ENCODE data around the gene PHYH.
"Not testable (repeated sequence)": the region's sequence is repeated elsewhere in the genome, so short reads cannot be mapped to it uniquely, and the experiment has no call there.

Gene PHYH

DNA sequence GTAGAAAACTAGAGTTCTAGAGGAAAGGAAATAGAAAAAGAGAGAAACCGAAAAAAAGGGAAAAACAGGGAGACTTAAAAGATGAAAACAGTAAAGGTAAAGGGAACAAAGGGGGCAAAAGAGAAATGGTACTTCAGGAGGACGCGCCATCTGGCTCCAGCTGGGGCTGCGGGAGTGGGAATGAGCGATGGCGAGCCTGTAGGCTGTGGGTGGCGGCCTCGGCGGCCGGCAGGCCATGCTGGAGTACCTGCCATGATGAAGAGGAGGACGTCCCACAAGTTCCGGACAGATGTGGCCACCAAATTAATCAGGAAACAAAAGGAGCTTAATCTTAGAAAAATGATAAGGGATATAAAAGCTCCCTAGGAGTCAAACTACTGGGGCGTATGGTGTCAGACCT, 21.7 kb upstream of the PHYH start:
- no peak for DNase-seq

GRCh38 chr10:13319166-13319565, 19.3 kb upstream of the PHYH start:
- no peak for DNase-seq

DNA sequence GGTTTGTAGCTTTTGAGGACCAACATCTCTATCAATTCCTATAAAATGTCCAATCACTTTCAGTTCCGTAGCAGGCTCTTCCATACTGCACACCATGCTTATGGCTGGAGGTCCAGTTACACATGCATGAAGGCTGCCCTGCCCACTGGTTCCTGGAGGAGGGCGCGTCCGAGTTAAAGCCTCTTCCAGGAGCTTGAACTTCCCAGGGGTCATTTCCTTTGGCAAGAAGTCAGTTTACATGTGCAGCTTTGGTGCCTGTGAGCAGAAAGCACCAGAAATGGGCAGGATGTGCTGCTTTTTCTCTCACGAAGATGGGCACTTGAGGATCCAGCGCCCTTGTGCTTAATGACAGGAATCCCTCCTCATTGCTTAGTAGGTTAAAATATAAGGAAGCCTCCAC, 17.6 kb upstream of the PHYH start:
- DNase-seq, result no peak

DNA sequence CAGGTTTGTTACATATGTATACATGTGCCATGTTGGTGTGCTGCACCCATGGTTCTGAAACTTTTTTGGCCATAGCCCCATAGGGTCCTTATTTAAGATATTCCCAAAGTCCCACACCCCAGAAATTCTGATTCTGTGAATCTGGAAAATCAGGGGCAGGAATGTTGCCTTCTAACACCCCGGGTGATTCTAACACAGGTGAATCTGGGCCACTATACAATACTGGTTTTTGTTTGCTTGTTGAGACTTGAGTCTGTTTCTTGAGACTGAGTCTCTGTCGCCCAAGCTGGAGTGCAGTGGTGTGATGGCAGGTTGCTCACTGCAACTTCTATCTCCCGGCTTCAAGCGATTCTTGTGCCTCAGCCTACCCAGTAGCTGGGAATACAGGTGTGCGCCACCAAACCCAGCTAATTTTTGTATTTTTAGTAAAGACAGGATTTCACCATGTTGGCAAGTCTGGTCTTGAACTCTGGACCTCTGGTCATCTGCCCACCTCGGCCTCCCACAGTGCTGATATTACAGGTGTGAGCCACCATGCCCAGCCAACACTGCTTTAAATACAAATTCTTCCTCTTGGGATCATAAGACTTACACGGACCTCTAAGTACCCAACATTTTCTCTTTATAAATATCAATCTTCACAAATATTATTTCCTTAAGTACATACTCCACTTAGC, 16.9 kb upstream of the PHYH start:
- no peak for DNase-seq

DNA sequence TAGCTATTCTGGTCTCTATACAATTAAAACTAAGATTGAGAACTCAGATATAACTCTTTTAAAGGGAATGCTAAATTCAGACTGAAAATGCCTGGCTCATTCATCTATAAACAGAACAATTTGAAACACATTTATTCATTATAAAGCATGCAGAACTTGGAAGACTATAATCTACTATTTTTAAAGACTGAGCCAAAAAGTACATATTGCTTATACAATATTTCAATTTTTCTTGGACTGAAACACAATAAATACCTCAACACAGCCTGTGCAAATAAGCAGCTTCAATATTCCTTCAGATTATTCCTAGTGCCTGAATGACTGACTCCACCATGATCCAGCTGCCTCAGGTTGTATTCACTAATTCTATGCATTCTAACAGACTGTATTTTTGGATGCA, 15.5 kb upstream of the PHYH start:
- DNase-seq, result no peak

DNA sequence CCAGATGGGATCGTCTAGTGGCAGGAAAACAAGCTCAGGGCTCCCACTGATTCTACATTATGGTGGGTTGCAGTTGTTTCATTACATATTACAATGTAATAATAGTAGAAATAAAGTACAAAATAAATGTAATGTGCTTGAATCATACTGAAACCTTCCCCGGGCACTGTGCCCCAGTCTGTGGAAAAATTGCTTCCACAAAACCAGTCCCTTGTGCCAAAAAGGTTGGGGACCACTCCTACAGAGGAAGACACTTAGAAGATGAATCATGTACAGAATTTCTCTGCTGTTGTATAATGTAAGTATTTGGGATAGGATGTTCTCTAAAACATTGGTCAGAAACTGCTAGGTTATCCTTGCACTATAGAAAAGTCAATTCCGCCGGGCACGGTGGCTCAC, 11.3 kb upstream of the PHYH start:
- no peak for DNase-seq

- DNase-seq, result no peak
Observed at GRCh38 chr10:13310518-13311176, 10.8 kb upstream of the PHYH start.

- no peak for DNase-seq
Observed at GRCh38 chr10:13309792-13310191, 9.9 kb upstream of the PHYH start.

- DNase-seq, result no peak
Observed at GRCh38 chr10:13308096-13308495, 8.2 kb upstream of the PHYH start.

- no peak for DNase-seq
Observed at GRCh38 chr10:13306103-13306502, 6.2 kb upstream of the PHYH start.

- DNase-seq, result no peak
Observed at GRCh38 chr10:13302821-13303555, 3.1 kb upstream of the PHYH start.

- DNase-seq, result no peak
Observed at GRCh38 chr10:13298748-13299436, 972 bp downstream of the PHYH start.

DNA sequence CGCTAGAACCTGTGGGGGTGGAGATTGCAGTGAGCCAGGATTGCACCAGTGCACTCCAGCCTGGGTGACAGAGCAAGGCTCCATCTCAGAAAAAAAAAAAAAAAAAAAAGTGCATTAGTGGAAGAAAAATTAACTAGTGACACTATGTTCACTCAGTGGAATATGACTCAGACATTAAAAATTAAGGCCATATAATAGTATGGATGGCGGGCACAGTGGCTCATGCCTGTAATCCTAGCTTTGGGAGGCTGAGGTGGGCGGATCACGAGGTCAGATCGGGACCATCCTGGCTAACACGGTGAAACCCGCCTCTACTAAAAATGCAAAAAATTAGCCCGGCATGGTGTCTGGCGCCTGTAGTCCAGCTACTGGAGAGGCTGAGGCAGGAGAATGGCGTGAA, 3.4 kb downstream of the PHYH start:
- no peak for DNase-seq

DNA sequence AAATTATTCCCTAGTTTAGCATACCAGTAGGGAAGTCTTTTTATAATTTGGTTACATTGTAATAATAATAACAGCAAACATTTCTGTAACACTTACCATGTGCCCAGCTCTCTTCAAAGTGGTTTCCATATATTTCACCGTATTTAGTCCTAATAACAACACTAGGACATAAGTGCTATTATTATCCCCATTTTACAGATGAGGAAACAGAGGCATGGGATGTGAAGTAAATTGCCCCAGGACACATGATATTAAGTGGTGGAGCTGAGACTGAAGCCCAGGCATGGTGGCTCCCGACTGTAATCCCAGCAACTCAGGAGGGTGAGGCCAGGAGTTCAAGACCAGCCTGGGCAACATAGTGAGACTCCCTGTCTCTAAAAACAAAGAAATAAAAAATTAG, 5.1 kb downstream of the PHYH start:
- no peak for DNase-seq

GRCh38 chr10:13291821-13292773, 7.8 kb downstream of the PHYH start:
- no peak for DNase-seq

DNA sequence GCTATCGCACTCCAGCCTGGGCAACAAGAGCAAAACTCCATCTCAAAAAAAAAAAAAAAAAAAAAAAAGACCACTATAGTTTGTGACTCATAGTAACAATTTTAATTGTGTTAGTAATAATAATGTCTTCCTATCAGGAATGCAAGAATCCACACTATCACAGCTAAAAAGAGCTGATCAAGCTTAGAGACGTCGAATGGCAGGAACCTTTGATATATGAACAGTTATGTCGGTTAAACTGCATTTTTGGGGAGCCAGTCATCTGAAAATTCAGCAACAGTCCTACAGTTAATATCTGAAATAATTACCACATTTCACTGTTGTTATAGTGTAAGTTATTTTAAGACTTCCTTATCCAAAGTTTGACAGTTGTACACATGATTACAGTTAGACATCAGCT, 8.8 kb downstream of the PHYH start:
- peak; percentile 21 for DNase-seq

- no peak for DNase-seq
Observed at GRCh38 chr10:13284050-13284449, 15.8 kb downstream of the PHYH start.

GRCh38 chr10:13282348-13282747, 17.5 kb downstream of the PHYH start:
- DNase-seq, result not testable (repeated sequence)

DNA sequence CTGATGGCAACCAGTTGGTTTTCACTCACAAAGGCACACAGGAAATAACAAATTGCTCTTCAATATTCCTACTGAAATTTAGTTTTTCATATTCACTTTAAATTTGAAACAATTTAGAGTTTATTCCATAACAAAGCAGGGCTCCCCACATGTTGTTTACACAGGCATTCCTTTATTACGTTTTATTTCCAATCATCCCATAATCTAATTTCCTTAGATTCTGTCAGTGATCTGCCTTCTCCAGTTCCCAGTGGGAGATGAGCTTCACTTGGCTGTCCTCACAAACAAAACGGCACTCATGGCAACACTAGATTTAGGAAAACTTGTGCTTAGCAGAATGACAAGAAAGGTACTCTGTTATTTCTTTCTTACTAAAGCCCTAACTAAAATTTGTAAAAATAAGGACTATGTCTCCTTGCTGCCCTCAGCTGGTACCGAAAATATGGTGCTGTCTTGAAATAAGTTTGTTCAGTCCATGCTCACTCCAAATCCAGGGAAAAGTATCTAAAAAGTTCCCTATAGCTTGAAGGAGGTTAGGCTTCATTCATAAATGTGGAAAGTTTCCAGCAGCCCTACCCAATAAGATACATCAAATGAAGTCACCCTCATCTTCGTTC, 23.0 kb downstream of the PHYH start:
- DNase-seq, result no peak

GRCh38 chr10:13276146-13276545, 23.7 kb downstream of the PHYH start:
- DNase-seq, result not testable (repeated sequence)

DNA sequence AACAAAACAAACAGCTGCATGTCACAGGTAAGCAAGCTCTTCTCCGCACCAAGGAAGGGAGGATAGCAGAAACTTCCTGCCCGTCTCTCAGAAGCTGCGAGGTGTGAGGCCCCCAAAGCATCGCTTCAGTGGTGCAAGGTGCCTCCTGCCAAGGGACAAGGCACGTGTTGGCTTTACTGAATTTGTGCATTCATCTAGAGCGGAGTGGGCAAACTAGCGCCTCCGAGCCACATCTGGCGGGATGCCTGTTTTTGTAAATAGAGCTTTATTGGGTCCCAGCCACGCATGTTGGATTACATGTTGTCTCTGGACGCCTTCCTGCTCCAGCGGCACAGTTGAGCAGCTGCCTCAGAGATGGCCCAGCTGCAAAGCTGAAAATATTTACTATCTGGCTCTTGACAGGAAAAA, 27.7 kb downstream of the PHYH start:
- no peak for DNase-seq

All from fibroblast of skin of back (primary cell).